Fibroblast of skin of left biceps (primary cell): ENCODE data around the gene CREM.
A peak's percentile ranks its signal among the peaks of the same experiment; 100 is the strongest.
"Not testable (repeated sequence)": the region's sequence is repeated elsewhere in the genome, so short reads cannot be mapped to it uniquely, and the experiment has no call there.

ENCODE experiments used
- DNase-seq, 2 experiments: peaks; one replicate each; pipeline ENCODE4 v3.0.0-alpha.2; 2013; ENCODE audit warnings: low read depth in 2 of 2

Gene CREM

DNA sequence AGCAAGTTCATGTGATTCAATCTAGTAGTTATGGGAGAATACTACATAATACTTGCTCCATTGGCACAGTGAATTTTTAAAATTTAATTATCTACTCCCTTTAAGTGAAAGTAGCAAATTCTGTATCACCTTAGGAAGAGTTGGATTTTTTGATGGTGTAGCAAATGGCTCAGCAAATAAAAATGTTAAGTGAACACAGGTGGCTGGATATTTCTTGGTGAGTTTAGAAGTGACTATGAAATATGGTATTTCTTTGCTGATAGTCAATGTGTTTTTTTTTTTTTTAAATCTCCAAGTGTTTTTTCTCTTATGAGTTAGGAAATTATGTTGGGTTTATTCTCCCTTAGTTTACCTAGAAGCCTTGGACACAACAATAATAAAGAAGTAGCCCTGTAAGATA is 67.8 kb downstream of the CREM start:
- no peak for DNase-seq

DNA sequence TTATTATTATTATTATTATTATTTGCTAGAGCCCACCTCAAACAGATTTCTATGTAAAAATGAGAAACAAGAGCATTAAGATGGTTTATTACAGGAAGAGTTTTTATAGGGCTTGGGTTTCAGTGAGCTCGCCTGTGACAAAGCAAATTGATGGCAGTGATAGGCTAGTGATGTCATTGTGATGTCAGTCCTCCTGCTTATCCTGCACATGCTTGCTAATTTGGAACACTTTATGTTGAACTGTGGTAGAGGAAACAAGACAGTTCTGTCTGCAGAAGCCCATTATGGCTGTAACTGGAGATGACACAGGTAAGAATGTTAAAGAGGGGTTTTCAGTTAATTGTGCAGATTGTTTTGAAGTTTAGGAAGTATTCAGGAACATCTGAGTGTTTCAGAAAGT is 68.3 kb downstream of the CREM start:
- no peak for DNase-seq

DNA sequence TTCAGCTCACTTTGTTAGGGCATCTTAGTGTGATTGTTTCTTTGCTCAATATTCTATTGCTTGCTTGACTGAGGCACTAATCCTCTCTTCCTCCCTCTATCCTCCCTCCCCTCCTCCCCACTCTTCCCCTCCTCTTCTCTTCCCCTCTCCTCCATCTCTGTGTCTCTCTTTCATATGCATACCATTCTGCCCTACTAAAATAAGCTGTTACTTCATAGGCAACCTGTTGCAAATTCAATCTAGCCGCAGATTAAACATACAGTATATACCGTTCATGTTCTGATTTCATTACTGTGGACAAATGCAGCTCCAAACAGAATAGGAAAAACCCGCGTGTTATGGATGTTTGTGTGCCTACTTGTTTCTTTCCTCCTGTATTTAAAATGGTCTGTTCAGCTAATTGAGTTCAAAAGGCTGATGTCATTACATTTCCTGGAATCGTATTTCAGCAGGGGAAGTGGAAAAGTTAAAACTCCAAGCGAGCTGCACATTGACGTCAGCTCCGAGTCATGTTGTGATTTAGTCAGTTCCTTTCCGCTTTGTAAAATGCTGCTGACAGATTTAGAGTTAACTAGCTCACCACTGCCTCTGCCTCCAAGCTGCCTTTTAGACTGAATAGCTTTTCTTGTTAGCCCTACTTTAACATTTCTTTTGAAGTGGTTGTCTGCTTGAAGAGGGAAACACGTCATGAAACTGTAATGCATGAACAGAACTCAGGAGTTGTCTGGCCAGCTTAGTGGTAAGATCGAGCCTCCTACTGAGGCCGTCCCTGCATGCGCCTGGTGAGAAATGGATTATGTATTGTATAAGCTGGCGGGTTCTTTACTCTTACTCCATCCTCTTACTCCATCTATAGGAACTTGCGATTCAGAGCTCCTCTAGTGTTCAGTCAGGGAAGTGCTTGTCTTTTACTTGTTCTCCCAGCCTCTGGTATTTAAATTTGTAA is 69.0 kb downstream of the CREM start:
- DNase-seq = peak; percentile 85 to 87

DNA sequence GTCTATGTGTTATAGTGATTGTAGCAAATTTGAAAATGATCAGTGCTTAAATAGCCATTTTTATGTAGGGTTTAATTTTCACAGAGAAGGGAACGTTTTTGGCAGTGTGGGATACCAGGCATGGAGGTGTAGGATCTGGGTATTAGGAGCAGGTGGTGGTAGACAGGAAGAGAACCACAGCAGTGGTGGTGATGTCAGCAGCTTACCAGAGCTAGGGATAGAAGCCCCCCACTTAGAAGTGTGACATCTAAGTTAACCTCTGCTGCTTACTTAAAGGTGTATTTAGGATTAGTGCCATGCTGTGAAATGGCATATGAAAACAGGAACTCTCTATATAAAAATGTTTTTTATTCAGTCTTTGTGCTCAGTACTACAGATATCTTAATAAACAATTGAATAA is 73.8 kb downstream of the CREM start:
- no peak for DNase-seq

DNA sequence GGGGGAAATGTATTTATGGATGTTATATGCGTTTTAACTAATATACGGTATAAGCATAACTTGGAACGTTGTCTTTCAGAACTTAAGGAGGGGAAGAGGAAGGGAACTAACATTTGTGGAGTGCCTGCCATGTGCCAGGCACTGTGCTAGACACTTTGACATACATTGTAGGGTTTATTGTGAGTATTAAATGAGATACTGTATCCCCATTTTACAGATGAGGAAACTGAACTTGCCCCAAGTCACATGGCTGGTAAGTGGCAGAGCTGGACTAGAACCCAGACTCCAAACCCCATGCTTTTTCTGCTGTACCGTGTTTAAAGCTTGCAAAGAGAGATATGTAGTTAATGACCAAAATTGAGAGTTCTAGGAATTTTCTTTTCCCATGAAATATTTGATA is 74.6 kb downstream of the CREM start:
- DNase-seq = no peak

DNA sequence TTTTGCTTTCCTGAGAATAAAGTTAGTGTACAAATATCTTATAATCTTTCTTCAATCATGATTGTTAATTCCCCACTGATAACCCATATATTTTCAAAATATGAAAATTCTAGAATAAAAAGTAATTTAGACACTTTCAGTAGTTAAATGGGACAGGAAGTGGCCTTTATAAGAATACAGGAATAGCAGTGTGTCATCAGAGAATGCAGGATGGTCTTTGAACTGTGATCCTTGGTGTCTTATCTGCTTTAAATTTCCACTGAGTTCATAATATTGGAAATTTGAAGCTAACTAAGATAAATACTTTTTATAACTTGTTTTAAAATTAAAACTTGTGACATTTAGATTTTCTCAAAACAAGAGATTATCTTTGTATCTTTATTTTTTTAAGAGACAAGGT is 75.4 kb downstream of the CREM start:
- no peak for DNase-seq

DNA sequence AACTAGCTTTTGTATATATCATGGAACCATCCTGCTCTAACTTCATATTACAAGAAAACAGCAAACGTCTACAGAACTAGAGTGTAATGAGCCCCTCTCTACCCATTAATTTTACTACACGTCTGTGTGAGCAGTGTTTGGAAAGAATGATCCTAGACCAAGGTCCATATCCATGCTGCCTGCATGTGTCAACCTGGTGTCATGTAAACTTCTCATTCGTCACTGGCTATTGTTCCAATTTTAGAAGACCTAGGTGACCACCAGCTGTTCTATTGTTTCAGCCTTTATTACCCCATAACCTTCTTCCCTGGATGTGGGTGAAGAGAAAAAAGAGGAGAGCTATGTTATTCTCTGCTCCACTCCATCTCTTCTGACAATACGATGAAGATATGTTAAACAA is 77.1 kb downstream of the CREM start:
- DNase-seq = no peak

DNA sequence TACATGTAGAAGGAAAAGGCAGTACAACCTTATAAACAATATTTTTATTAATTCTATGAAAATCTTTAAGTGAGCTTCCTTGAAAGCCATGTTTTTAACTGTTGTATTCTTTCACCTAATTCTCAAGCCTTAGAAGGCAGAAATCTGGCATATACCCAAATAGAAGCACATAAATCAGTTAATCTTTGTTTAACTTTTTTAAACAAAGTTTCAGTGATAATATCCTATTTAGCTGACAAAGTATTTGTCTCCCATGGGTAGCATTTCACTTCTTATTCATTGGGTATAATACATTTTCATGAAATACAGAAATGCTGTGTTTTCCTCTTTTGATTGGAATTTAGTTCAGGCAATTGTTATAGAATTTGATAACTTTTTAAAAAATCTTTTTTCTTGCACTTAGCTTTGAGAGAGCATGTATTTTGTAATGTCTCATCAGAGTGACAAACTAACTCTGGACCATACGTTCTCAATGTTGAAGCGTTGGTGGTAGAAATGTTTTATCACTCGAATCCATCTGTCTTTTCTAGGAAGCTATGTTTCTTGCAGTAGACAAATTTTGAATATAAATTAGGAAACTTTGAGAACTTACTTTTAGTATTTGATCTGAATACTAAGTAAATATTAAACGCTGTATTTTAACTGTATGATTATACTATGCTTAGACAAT is 78.1 kb downstream of the CREM start:
- DNase-seq = no peak

DNA sequence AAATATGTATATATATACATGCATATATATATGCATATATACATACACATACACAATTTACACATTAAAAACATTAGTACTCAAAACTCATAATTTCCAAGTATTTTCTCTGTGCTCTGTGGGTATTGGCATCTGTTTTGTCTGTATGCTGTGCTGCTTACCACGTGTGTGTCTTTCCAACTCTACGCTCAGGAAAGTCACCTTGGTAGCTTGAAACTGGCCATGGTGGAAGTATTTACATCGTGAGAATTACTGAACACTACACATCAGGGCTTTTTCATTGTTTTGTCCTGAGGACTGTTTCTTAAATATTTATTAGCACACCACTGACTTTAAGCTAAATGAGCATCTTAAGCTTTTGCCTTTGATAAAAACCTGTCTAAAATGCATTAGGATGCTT is 79.6 kb downstream of the CREM start:
- no peak for DNase-seq

DNA sequence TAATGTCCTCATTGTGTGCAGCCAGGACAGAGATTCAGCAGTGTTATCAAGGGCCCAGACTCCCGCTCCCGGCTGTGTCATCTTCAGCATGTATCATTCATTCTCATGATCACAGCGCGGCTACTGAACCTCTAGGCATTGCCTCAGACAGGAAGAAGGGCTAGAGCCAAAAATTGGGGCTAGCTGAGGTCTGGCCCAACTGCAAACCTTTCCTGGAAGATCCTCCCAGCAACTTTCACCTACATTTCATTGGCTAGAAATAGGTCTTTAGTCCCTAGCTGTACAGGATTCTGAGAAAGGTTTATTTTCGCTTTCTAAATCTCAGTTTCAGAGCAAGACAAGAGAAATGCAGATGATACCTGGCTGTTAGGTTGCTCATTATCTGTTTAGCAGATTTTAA is 81.9 kb downstream of the CREM start:
- DNase-seq = no peak

DNA sequence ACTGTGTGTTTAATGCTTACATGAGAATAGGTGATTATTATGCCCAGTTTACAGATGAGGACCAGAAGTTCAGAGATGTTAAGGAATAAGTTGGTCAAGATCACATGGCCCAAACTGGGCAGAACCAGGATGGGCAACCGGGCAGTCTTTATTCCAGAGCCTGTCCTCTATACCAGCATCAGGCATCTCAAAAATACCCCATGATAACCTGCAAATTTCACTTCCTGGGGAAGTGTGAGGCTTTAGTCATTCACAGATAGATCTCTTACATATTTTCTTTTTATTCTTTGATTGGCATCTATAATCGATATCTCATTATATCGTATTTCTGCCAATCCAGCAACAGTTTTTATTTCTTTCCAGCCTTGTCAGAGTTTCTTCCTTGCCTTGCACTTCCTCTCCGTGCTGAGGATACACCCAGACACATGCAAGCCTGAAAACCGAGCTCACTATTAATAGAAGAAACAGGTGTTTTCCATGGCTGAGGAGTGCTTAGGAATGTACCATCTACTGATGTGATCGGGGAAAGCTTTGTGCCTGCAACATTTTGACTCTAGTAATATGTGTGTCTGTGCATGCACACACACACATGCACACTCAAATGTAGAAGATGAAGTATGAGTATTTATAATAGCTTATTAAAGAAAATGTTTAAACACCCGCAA is 82.4 kb downstream of the CREM start:
- DNase-seq = no peak

DNA sequence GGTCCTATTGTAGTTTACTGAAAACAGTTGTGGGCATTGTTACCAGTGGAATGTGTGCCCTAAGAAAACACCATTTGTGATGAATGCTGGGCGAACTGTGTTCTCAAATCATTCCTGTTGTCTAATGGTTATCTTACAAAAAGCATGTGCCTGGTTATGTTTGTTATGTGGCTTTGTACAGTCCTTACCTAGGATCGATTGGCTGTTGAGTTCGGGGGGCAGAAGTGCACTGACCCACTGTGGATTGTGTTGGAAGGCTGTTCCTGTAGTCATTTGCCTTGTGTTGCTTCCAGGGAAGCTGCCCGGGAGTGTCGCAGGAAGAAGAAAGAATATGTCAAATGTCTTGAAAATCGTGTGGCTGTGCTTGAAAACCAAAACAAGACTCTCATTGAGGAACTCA is 84.3 kb downstream of the CREM start:
- DNase-seq = no peak

DNA sequence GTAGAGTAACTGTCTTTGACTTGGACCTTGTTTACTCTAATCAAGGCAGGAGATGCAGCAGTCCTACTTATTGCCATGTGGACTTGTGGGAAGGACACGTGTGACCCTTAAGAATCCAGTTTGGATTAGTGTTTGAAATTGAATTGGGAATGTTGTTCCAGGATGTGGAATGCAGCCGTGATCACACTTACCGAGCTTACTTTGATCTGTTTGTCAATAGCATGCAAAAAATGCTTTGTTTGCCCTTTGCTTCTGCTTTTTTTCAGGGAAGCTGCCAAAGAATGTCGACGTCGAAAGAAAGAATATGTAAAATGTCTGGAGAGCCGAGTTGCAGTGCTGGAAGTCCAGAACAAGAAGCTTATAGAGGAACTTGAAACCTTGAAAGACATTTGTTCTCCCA is 84.7 kb downstream of the CREM start:
- no peak for DNase-seq

DNA sequence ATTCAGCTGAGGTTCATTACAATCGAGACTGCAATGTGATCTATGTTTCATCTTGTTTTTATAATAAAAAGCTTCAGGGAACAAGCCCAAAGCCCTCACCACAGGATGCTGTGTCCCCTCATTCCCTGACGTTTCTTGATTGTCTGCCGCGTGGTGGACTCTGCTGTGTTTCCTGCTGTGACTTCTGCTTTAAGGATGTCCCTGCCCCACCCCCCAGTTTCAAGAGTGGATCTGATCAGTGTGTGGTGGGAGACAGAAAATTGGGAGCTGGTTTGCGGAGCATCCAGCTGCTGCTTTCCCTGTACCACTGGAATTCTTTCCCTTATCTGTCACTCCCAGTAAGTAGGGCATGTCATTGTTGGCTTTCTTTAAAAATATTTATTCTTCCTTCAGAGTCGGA is 86.2 kb downstream of the CREM start:
- no peak for DNase-seq

DNA sequence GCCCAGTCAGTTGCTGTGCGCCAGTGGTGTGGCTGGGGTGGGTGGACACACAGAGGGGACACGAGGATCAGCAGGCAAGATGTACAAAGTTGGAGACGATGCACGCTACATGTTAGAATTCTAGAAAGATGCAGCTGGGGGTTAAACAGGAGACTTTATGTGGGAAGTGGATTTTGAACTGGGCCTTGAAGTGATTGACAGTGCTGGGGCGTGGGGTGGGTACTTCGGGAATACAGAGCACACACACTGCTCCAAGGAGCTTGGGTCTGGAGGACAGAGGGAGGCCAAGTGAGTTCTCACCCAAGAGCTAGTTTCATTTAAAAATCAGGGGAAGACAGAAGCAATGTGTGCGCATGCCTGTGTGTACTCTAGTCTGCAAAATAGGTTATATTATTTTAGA is 87.1 kb downstream of the CREM start:
- no peak for DNase-seq

DNA sequence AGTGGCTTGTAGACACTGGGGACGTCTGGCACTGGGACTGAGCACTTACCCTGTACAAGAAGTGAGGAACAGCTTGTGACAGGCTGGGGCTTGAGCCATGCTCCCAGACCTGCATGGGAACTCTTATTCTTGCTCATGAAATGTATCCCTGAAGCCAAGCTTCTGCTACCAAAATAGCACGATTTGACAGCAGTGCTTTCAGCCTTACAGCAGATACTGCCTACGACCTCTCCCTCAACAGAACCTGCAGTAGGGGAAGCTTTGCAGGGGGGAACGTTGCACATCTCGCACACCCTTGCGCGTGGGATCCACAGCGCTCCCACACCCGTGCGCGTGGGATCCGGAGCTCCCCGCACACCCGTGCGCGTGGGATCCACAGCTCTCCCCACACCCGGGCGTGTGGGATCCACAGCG is 88.0 kb downstream of the CREM start:
- DNase-seq = no peak

DNA sequence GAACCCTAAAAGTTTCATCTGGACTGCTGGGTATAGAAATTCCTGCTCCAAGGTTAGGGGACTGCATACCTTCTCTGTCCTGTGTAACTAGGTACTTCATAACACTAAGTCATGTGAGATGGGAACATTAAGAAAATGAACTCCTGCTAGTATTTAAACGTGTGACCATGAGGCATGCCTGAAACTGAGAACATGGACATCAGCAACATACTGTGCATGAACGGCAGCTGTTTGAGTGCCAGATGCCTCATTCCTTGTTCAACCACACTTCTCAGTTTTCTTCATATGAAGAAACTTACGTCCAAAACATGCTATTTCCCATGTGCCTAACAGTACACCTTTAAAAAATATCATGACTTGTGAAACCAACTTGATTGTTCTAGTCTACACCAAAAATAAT is 88.5 kb downstream of the CREM start:
- DNase-seq = no peak

DNA sequence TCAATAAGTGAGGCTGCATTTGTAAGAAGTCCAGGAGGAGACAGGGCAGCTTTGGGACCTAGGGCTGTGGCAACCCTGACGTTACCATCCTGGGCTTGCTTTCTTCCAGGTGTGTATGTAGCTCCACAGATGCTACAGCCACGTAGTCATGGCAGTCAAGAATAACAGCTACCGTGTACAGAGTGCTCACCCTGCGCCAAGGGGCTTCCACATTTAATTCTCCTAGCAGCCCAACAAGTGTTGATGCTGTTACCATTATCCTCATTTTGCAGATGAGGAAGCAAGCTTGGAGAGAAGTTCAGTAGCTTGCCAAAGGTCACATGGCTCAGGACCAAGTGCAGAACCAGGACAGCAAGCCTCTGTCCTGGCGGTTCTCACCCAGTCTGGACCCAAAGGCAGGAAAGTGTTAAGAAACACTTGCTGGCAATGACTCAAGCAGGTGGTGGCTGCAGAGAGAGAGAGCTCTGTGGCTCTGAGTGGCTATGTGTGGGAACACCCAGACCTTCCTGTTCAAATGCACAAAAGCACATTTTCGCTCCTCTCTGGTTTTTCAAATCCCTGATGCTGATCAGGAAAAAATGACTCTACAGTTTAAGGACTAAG is 89.8 kb downstream of the CREM start:
- no peak for DNase-seq

DNA sequence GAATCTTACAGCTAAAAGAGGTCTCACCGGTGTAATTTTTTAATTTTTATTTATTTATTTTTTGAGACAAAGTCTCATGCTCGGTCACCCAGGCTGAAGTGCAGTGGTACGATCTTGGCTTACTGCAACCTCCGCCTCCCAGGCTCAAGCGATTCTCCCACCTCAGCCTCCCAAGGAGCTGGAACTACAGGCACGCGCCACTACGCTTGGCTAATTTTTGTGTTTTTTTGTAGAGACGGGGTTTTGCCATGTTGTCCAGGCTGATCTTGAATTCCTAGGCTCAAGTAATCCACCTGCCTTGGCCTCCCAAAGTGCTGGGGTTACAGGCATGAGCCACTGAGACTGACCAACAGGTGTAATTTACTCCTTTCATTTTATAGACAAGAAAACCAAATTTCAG is 90.3 kb downstream of the CREM start:
- not testable (repeated sequence) for DNase-seq

DNA sequence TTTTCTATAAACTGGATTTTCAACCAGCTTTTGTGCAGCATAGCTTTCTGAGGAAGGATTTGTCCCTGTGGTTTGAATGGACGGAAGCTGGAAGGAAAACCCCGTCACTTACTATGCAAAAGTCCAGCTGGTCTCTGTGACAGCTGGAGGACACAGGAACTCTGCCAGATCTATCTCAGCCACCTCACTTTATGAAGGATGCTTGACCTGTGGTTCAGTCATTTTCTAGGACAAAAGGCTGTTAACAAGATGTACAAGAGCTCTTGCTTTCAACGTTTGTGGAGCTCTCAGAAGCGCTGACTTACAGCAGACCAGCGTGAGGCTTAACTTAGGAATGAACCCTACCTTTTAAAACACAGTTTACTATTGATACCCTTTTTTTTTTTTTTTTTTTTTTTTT is 90.8 kb downstream of the CREM start:
- no peak for DNase-seq

DNA sequence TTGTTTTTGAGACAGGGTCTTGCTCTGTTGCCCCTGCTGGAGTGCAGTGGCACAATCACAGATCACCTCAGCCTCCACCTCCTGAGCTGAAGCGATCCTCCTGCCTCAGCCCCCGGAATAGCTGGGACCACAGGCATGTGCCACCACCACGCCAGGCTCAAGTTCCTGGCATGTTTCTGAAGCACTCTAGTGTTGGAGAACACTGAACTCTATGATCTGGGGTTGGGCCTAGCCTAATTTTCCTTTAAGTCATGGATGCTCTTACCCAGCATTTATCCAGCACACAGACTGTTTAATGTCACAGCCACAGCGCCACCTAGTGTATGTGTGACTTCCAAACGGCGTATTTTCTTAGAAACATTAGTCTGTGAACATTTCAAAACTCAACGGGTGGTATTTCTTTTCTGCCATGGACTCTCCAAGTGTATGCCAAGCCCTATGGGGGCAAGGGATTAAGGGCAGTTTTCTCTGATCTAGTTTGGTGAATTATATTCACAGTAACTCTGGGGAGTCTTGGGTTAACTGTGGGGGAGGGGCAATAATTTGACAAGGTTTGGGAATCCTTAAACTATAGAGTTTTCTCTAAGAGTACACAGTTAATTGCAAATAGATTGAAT is 91.8 kb downstream of the CREM start:
- peak; percentile 69 to 71 for DNase-seq

DNA sequence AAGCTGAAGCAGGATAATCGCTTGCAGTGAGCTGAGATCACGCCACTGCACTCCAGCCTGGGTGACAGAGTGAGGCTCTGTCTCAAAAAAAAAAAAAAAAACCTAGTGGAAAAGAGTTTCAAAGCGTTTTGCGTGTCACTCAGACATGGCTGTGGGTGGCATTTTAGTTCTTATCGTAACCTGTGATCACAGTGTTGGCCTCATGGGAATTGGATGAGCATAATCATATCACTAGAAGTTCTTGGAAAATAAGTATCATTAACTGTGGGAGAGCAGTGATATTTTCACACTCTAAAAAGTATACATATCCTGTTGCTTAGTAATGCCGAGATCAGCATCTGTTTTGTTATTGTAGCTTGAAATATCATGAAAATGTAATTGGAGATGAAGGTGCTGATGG is 92.6 kb downstream of the CREM start:
- DNase-seq = no peak
